ENCODE measurements around the gene TMEM30A. TPM values are rescaled to one million over a fixed set of nuclear protein-coding genes. Genes with fewer than 3 reads are reported as not detected.

Gene TMEM30A
- total and polyA plus RNA-seq, 2 of the 13 experiments (the other 11 are each of a cell fraction or from before 2014, with no cell fraction given) = 17.6 to 54.4 TPM

DNA sequence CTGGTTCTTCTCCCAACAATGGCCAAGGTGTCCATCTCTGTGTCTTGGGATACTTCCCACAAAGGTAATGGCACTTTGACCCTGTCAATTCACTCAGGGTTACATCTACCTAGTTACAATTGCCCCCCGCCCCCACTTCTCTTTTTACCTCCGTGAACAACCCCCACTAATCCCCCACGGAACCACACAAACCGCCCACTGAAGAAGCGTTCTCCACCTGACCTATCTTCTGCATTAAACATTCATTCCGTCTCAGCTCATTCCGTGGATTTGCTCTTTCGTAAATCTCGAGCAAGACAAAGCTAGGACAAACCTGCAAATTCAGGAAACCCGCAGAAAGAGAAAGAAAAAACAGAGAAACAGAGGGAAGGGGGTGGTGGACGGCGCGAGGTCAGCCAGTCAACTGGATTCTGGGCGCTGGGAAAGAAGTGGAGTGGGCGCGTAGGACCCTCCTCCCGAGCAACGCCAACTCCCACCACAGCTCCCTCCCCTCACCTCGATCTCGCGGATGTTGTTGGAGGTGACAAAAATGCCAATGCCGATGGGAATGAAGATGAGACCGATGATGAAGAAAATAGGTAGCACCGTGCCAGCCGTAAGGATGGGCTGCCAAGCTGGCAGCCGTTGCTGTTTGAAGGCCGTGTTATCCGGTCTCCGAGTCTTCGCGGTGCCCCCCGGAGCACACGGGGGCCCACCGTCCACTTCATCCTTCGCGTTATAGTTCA is 523 bp downstream of the TMEM30A start (continued):
- TF ChIP-seq ZNF777 (CRISPR knock-in tag; IDR thresholded peaks at IDR 0.05) (no peak), NCOA1 (CRISPR knock-in tag; IDR thresholded peaks at IDR 0.05) (no peak), ZNF740 (CRISPR knock-in tag; IDR thresholded peaks at IDR 0.05) (no peak), SOX13 (IDR thresholded peaks at IDR 0.05) (no peak), SOX13 (CRISPR knock-in tag; conservative IDR thresholded peaks at IDR 0.05 in 1 of 2, IDR thresholded peaks at IDR 0.05 in 1 of 2) (no peak), NR2F1 (CRISPR knock-in tag; IDR thresholded peaks at IDR 0.05) (0 out of 4 replicates have a peak, but pooled peaks of 1 of the 2 experiments have one; percentile 19), CREBL2 (CRISPR knock-in tag; IDR thresholded peaks at IDR 0.05; ENCODE audit: borderline replicate concordance) (no peak), ETV6 (CRISPR knock-in tag; conservative IDR thresholded peaks at IDR 0.05) (0 out of 2 replicates have a peak, but pooled peaks have one; percentile 71), SNAI1 (CRISPR knock-in tag; IDR thresholded peaks at IDR 0.05; ENCODE audit: borderline replicate concordance) (0 out of 2 replicates have a peak, but pooled peaks have one; percentile 6), TARDBP (CRISPR knock-in tag; IDR thresholded peaks at IDR 0.05) (no peak), FLYWCH1 (CRISPR knock-in tag; IDR thresholded peaks at IDR 0.05) (no peak), ZNF776 (CRISPR knock-in tag; IDR thresholded peaks at IDR 0.05) (no peak), PRDM15 (CRISPR knock-in tag; IDR thresholded peaks at IDR 0.05) (peak; percentile 87; the same call in 1 of the 2 replicates), ZNF616 (CRISPR knock-in tag; IDR thresholded peaks at IDR 0.05; ENCODE audit: low read depth) (0 out of 2 replicates have a peak, but pooled peaks have one; percentile 47), HNRNPL (IDR thresholded peaks at IDR 0.05; ENCODE audit: low read depth, low read length) (peak; percentile 82; the same call in 1 of the 2 replicates), ASH2L (IDR thresholded peaks at IDR 0.05; ENCODE audit: insufficient read length, low read depth, low read length) (no peak), ZNF724P (CRISPR knock-in tag; IDR thresholded peaks at IDR 0.05; ENCODE audit: borderline replicate concordance) (no peak)
- TF ChIP-seq, protein P1, sequence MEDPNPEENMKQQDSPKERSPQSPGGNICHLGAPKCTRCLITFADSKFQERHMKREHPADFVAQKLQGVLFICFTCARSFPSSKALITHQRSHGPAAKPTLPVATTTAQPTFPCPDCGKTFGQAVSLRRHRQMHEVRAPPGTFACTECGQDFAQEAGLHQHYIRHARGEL (CRISPR knock-in tag; IDR thresholded peaks at IDR 0.05) = no peak

Measured in HepG2 (cell line).